NCI-H524 (cell line): Measurements from ENCODE around the gene RIIAD1.
"Not testable (repeated sequence)": the region's sequence is repeated elsewhere in the genome, so short reads cannot be mapped to it uniquely, and the experiment has no call there.

Source experiments
- DNase-seq, 2 experiments: peaks; one replicate each; lab custom pipeline; 2025; lab: John Stamatoyannopoulos, UW

RIIAD1 gene

GRCh38 chr1:151733995-151734394, 12.7 kb downstream of the RIIAD1 start:
- DNase-seq, result not testable (repeated sequence)

- DNase-seq, result no peak
Measured at GRCh38 chr1:151737026-151737425, 15.7 kb downstream of the RIIAD1 start.

- no peak for DNase-seq
Measured at GRCh38 chr1:151737479-151737878, 16.2 kb downstream of the RIIAD1 start.

- DNase-seq, result no peak
Measured at GRCh38 chr1:151739590-151740355, 18.5 kb downstream of the RIIAD1 start.

GRCh38 chr1:151741516-151741915, 20.2 kb downstream of the RIIAD1 start:
- DNase-seq, result no peak

GRCh38 chr1:151756291-151756690, 35.0 kb downstream of the RIIAD1 start:
- no peak for DNase-seq

- DNase-seq, result no peak
Measured at GRCh38 chr1:151759241-151759640, 37.9 kb downstream of the RIIAD1 start.

- DNase-seq, result no peak
Measured at GRCh38 chr1:151760597-151761385, 39.5 kb downstream of the RIIAD1 start.

- DNase-seq, result peak; percentile 71 to 82
Measured at GRCh38 chr1:151762941-151763921, 41.9 kb downstream of the RIIAD1 start, which contains the start of gene MRPL9. MRPL9 (minus strand) TSS chr1:151763496; CDS start chr1:151763479, 17 bp downstream.

GRCh38 chr1:151763990-151764389, 42.7 kb downstream of the RIIAD1 start:
- DNase-seq, result no peak

GRCh38 chr1:151768351-151769066, 47.2 kb downstream of the RIIAD1 start:
- not testable (repeated sequence) for DNase-seq

GRCh38 chr1:151769270-151769669, 47.9 kb downstream of the RIIAD1 start:
- DNase-seq, result not testable (repeated sequence)

- DNase-seq, result no peak
Measured at GRCh38 chr1:151773702-151774101, 52.4 kb downstream of the RIIAD1 start.

- no peak for DNase-seq
Measured at GRCh38 chr1:151774256-151774922, 53.1 kb downstream of the RIIAD1 start.

GRCh38 chr1:151775894-151776664, 54.8 kb downstream of the RIIAD1 start:
- no peak for DNase-seq

- DNase-seq, result no peak
Measured at GRCh38 chr1:151776665-151777062, 55.3 kb downstream of the RIIAD1 start.

- no peak for DNase-seq
Measured at GRCh38 chr1:151777317-151777716, 56.0 kb downstream of the RIIAD1 start.
